Measurements from ENCODE around the gene KRTAP20-3.

KRTAP20-3 gene

GRCh38 chr21:30615199-30615598, 27.5 kb upstream of the KRTAP20-3 start:
- Histone ChIP-seq H3K4me3 (replicated peaks; ENCODE audit: low read depth, low read length) (no peak overlapping the region), H3K27me3 (replicated peaks; ENCODE audit: control insufficient read depth, insufficient read depth, low read length) (no peaks in the 10 kb centered on the region), H3K36me3 (ENCODE audit: control insufficient read depth, insufficient read depth, low read length) (no peaks in the 10 kb centered on the region)
- no peak for DNase-seq (ENCODE audit: extremely low read depth, insufficient read length)
- no peak for TF ChIP-seq CTCF (IDR thresholded peaks at IDR 0.05; ENCODE audit: insufficient read depth, low read length, poor library complexity, severe bottlenecking)

GRCh38 chr21:30616125-30616524, 26.5 kb upstream of the KRTAP20-3 start, which contains the start of gene KRTAP20-1:
Gene KRTAP20-1 (plus strand): TSS chr21:30616425. CDS start chr21:30616455, 30 bp downstream.
- H3K27me3 ChIP-seq (replicated peaks; ENCODE audit: control insufficient read depth, insufficient read depth, low read length) = no peaks in the 10 kb centered on the region
- H3K4me3 ChIP-seq (replicated peaks; ENCODE audit: low read depth, low read length) = no peak within 1 kb of the TSS
- TF ChIP-seq CTCF (IDR thresholded peaks at IDR 0.05; ENCODE audit: insufficient read depth, low read length, poor library complexity, severe bottlenecking) = no peak
- no peaks in the 10 kb centered on the region for H3K36me3 ChIP-seq (ENCODE audit: control insufficient read depth, insufficient read depth, low read length)
- DNase-seq (ENCODE audit: extremely low read depth, insufficient read length) = no peak

- Histone ChIP-seq H3K27me3 (replicated peaks; ENCODE audit: control insufficient read depth, insufficient read depth, low read length) (no peaks in the 10 kb centered on the region), H3K4me3 (replicated peaks; ENCODE audit: low read depth, low read length) (no peak overlapping the region), H3K36me3 (ENCODE audit: control insufficient read depth, insufficient read depth, low read length) (no peaks in the 10 kb centered on the region)
- no peak for TF ChIP-seq CTCF (IDR thresholded peaks at IDR 0.05; ENCODE audit: insufficient read depth, low read length, poor library complexity, severe bottlenecking)
- no peak for DNase-seq (ENCODE audit: extremely low read depth, insufficient read length)
Measured at GRCh38 chr21:30620080-30620479, 22.6 kb upstream of the KRTAP20-3 start.

GRCh38 chr21:30620522-30620921, 22.1 kb upstream of the KRTAP20-3 start, which contains the start of gene KRTAP20-4:
Gene KRTAP20-4 (plus strand): TSS chr21:30620627.
- H3K27me3 ChIP-seq (replicated peaks; ENCODE audit: control insufficient read depth, insufficient read depth, low read length) = no peaks in the 10 kb centered on the region
- no peak within 1 kb of the TSS for H3K4me3 ChIP-seq (replicated peaks; ENCODE audit: low read depth, low read length)
- no peak for TF ChIP-seq CTCF (IDR thresholded peaks at IDR 0.05; ENCODE audit: insufficient read depth, low read length, poor library complexity, severe bottlenecking)
- no peaks in the 10 kb centered on the region for H3K36me3 ChIP-seq (ENCODE audit: control insufficient read depth, insufficient read depth, low read length)
- no peak for DNase-seq (ENCODE audit: extremely low read depth, insufficient read length)

GRCh38 chr21:30623362-30623761, 19.3 kb upstream of the KRTAP20-3 start:
- no peak for TF ChIP-seq CTCF (IDR thresholded peaks at IDR 0.05; ENCODE audit: insufficient read depth, low read length, poor library complexity, severe bottlenecking)
- no peaks in the 10 kb centered on the region for H3K36me3 ChIP-seq (ENCODE audit: control insufficient read depth, insufficient read depth, low read length)
- DNase-seq (ENCODE audit: extremely low read depth, insufficient read length) = no peak
- no peaks in the 10 kb centered on the region for H3K27me3 ChIP-seq (replicated peaks; ENCODE audit: control insufficient read depth, insufficient read depth, low read length)
- H3K4me3 ChIP-seq (replicated peaks; ENCODE audit: low read depth, low read length) = no peak overlapping the region
